ENCODE measurements around the gene LENEP.

- TF ChIP-seq CTCF (conservative IDR thresholded peaks at IDR 0.05) (no peak), EZH2 (IDR thresholded peaks at IDR 0.05; ENCODE audit: low read depth) (no peak)
These were observed 30.2 kb downstream of the LENEP start for GRCh38 chr1:155023627-155024026.
